ENCODE measurements around the gene CMTM8.

- TF ChIP-seq GATA2 (IDR thresholded peaks at IDR 0.05; ENCODE audit: low read depth, low read length): no peak
- no peak for TF ChIP-seq GATA3 (IDR thresholded peaks at IDR 0.05; ENCODE audit: low read depth, low read length)
These were observed 122.0 kb downstream of the CMTM8 start for GRCh38 chr3:32360493-32360827.
